HCT116 (cell line): ENCODE measurements around the gene NCAN. TPM values are rescaled to one million over a fixed set of nuclear protein-coding genes. Genes with fewer than 3 reads are reported as not detected.

Experiments used
- ATAC-seq: fragments of 200-7000 bp; cut with Tn5 transposase; 2 replicates; pipeline ENCODE4 v1.9.1; 2020; ENCODE audit warnings: mild to moderate bottlenecking, moderate library complexity
- BruUV-seq: library from RNA; stranded (reverse); fragments of 400-500 nt; replicated peaks from 2 replicates; lab custom pipeline; 2021; lab: Mats Ljungman, UMichigan
- CTCF ChIA-PET: fragments of 300-600 bp; sonication (Branson Sonifier 250); formaldehyde crosslinking; loops from one replicate; lab custom pipeline; 2021; ENCODE audit warnings: antibody characterized with exemption; lab: Charles Lee
- POLR2A ChIA-PET: fragments of 300-600, 350-600 bp; sonication (Branson Sonifier 250); formaldehyde crosslinking; loops from one replicate; lab custom pipeline; 2021; ENCODE audit warnings: antibody characterized with exemption; lab: Charles Lee
- RAD21 ChIA-PET, 2 experiments: fragments of 300-600 bp; sonication (Branson Sonifier 250); formaldehyde crosslinking; loops; one replicate each; lab custom pipeline; 2023; ENCODE audit warnings: low total read pairs in 2 of 2; ENCODE audit not compliant: uncharacterized antibody in 2 of 2, unreplicated experiment in 2 of 2, low non-redundant PET in 1 of 2; lab: Charles Lee
- DNase-seq: peaks from one replicate; pipeline ENCODE4 v3.0.0-alpha.2; 2010; ENCODE audit warnings: low read depth, low spot score
- H2AFZ ChIP-seq: fragments of 200-600 bp; shearing (Covaris generic), sonication (generic); 2 replicates; pipeline ENCODE4 v1.6.1; 2017; ENCODE audit warnings: low read depth, mixed run types, mixed read lengths, antibody characterized with exemption, low read length; ENCODE audit not compliant: poor library complexity, severe bottlenecking
- H3K27ac ChIP-seq: 2 replicates; pipeline ENCODE4 v1.5.1; 2012; ENCODE audit warnings: low read depth, low read length
- H3K27me3 ChIP-seq: fragments of 200-600 bp; sonication (generic); 2 replicates; pipeline ENCODE4 v1.6.1; 2016; ENCODE audit warnings: mixed run types, low read length, mixed read lengths; ENCODE audit not compliant: insufficient read depth
- H3K36me3 ChIP-seq, 2 experiments: fragments of 200-500 bp in 1 of 2; fragments of 200-600 bp in 1 of 2; sonication (Bioruptor generic) in 1 of 2; sonication (generic) in 1 of 2; 2 replicates each; pipeline versions ENCODE4 v1.5.1 to v1.6.1; 2014 to 2016; ENCODE audit warnings: low read length in 2 of 2, inconsistent platforms in 1 of 2, mixed read lengths in 1 of 2, mixed run types in 1 of 2; ENCODE audit not compliant: insufficient read depth in 2 of 2, control insufficient read depth in 1 of 2
- H3K4me1 ChIP-seq, 2 experiments: fragments of 200-600 bp in 1 of 2; sonication (generic) in 1 of 2; 2 replicates each; pipeline versions ENCODE4 v1.5.1 to v1.6.1; 2012 to 2017; ENCODE audit warnings: low read length in 2 of 2, inconsistent platforms in 1 of 2, mild to moderate bottlenecking in 1 of 2, mixed read lengths in 1 of 2, mixed run types in 1 of 2, moderate library complexity in 1 of 2; ENCODE audit not compliant: insufficient read depth in 2 of 2, control insufficient read depth in 1 of 2
- H3K4me2 ChIP-seq: fragments of 200-600 bp; sonication (generic); 2 replicates; pipeline ENCODE4 v1.6.1; 2017; ENCODE audit warnings: mixed run types, low read length, mixed read lengths
- H3K4me3 ChIP-seq, 2 experiments: fragments of 200-600 bp in 1 of 2; sonication (generic) in 1 of 2; replicated peaks in 1 of 2; 2 replicates each; pipeline ENCODE4 v1.5.1; 2011 to 2016; ENCODE audit warnings: low read length in 2 of 2, control low read depth in 1 of 2, low read depth in 1 of 2, mild to moderate bottlenecking in 1 of 2, mixed read lengths in 1 of 2, mixed run types in 1 of 2
- H3K79me2 ChIP-seq: fragments of 200-600 bp; sonication (generic); 2 replicates; pipeline ENCODE4 v1.6.1; 2017; ENCODE audit warnings: mild to moderate bottlenecking, mixed run types, low read length, moderate library complexity, mixed read lengths; ENCODE audit not compliant: insufficient read depth
- H3K9ac ChIP-seq: fragments of 200-600 bp; sonication (generic); 2 replicates; pipeline ENCODE4 v1.6.1; 2016; ENCODE audit warnings: low read length, mixed read lengths
- H3K9me2 ChIP-seq: fragments of 200-600 bp; sonication (generic), shearing (Covaris generic); 2 replicates; pipeline ENCODE4 v1.6.1; 2017; ENCODE audit warnings: mixed run types, mild to moderate bottlenecking, moderate library complexity; ENCODE audit not compliant: insufficient read depth
- H3K9me3 ChIP-seq, 2 experiments: fragments of 200-500 bp in 1 of 2; fragments of 200-600 bp in 1 of 2; sonication (Bioruptor generic) in 1 of 2; sonication (generic) in 1 of 2; 2 replicates each; pipeline ENCODE4 v1.6.1; 2014 to 2017; ENCODE audit warnings: low read length in 2 of 2, mixed read lengths in 2 of 2, inconsistent platforms in 1 of 2, low read depth in 1 of 2, mild to moderate bottlenecking in 1 of 2, mixed run types in 1 of 2, moderate library complexity in 1 of 2; ENCODE audit not compliant: control insufficient read depth in 1 of 2, insufficient read depth in 1 of 2
- H4K20me1 ChIP-seq: fragments of 200-600 bp; sonication (generic), shearing (Covaris generic); 2 replicates; pipeline ENCODE4 v1.6.1; 2017; ENCODE audit warnings: mixed run types, mild to moderate bottlenecking, moderate library complexity; ENCODE audit not compliant: insufficient read depth
- CEBPB ChIP-seq: IDR thresholded peaks from 2 replicates; pipeline ENCODE4 v1.6.1; 2012; ENCODE audit warnings: low read depth
- CTCF ChIP-seq, 3 experiments: fragments of 200-600 bp in 1 of 3; sonication (generic) in 1 of 3; IDR thresholded peaks in 2 of 3; conservative IDR thresholded peaks in 1 of 3; 2 replicates each; pipeline ENCODE4 v1.5.1; 2012 to 2017; ENCODE audit warnings: low read depth in 2 of 3, low read length in 2 of 3, antibody characterized with exemption in 1 of 3, borderline replicate concordance in 1 of 3, control low read depth in 1 of 3, mild to moderate bottlenecking in 1 of 3, mixed read lengths in 1 of 3, mixed run types in 1 of 3, moderate library complexity in 1 of 3; ENCODE audit not compliant: insufficient read depth in 1 of 3
- EGR1 ChIP-seq: IDR thresholded peaks from 2 replicates; pipeline ENCODE4 v1.6.1; 2012; ENCODE audit warnings: low read depth
- FOSL1 ChIP-seq: IDR thresholded peaks from 2 replicates; pipeline ENCODE4 v1.6.1; 2012; ENCODE audit warnings: low read depth
- POLR2A ChIP-seq: IDR thresholded peaks from 2 replicates; pipeline ENCODE4 v1.7.0; 2011; ENCODE audit warnings: borderline replicate concordance; ENCODE audit not compliant: insufficient read depth, insufficient read length; ENCODE audit errors: extremely low read depth
- POLR2AphosphoS5 ChIP-seq: IDR thresholded peaks from 2 replicates; pipeline ENCODE4 v1.6.1; 2011; ENCODE audit warnings: mild to moderate bottlenecking, low read depth, low read length, moderate library complexity
- ZBTB33 ChIP-seq: IDR thresholded peaks from 2 replicates; pipeline ENCODE4 v1.6.1; 2011; ENCODE audit warnings: mild to moderate bottlenecking, low read length, moderate library complexity; ENCODE audit not compliant: insufficient replicate concordance; ENCODE audit errors: extremely low read depth
- ZFX ChIP-seq: fragments of 450-650 bp; IDR thresholded peaks from 2 replicates; pipeline ENCODE4 v1.6.1; 2017
- ZNF274 ChIP-seq: fragments of 200-500 bp; sonication (Bioruptor generic); IDR thresholded peaks from 2 replicates; pipeline ENCODE4 v1.6.1; 2014; ENCODE audit warnings: mild to moderate bottlenecking, low read depth, low read length, inconsistent platforms
- intact Hi-C: fragments of 100-400 bp; cut with micrococcal nuclease; formaldehyde crosslinking; loops from 2 replicates; pipeline ENCODE4 v1.10.0; 2022
- total RNA-seq: library from RNA; stranded (reverse); gene quantifications from one replicate; pipeline ENCODE4 v1.2.1, GENCODE V29; 2021; ENCODE audit not compliant: unreplicated experiment
- TF ChIP-seq, protein P1 (sequence below): IDR thresholded peaks from 2 replicates; pipeline ENCODE4 v1.6.1; 2012; ENCODE audit warnings: low read depth

NCAN gene
- total RNA-seq, 1 experiment from 2014 or later: 0.07 TPM

GRCh38 chr19:19227217-19227616 lies 15.5 kb downstream of the NCAN start:
- Histone ChIP-seq H3K4me3 (no peak overlapping the region), H3K9me3 (peaks cover 0 to 3% of the 10 kb centered on the region in 2 experiments; a peak in 1 of 4 replicates), H3K36me3 (no peaks in the 10 kb centered on the region), H3K4me2 (no peak overlapping the region), H3K4me1 (peaks cover 9 to 14% of the 10 kb centered on the region in 2 experiments), H3K9me2 (no peaks in the 10 kb centered on the region), H3K27me3 (peaks cover 6% of the 10 kb centered on the region; the same call in 1 of the 2 replicates), H3K9ac (no peak overlapping the region), H4K20me1 (no peaks in the 10 kb centered on the region), H2AFZ (no peak overlapping the region), H3K79me2 (no peaks in the 10 kb centered on the region), H3K27ac (no peak overlapping the region; the same call in 1 of the 2 replicates)
- TF ChIP-seq, protein P1, sequence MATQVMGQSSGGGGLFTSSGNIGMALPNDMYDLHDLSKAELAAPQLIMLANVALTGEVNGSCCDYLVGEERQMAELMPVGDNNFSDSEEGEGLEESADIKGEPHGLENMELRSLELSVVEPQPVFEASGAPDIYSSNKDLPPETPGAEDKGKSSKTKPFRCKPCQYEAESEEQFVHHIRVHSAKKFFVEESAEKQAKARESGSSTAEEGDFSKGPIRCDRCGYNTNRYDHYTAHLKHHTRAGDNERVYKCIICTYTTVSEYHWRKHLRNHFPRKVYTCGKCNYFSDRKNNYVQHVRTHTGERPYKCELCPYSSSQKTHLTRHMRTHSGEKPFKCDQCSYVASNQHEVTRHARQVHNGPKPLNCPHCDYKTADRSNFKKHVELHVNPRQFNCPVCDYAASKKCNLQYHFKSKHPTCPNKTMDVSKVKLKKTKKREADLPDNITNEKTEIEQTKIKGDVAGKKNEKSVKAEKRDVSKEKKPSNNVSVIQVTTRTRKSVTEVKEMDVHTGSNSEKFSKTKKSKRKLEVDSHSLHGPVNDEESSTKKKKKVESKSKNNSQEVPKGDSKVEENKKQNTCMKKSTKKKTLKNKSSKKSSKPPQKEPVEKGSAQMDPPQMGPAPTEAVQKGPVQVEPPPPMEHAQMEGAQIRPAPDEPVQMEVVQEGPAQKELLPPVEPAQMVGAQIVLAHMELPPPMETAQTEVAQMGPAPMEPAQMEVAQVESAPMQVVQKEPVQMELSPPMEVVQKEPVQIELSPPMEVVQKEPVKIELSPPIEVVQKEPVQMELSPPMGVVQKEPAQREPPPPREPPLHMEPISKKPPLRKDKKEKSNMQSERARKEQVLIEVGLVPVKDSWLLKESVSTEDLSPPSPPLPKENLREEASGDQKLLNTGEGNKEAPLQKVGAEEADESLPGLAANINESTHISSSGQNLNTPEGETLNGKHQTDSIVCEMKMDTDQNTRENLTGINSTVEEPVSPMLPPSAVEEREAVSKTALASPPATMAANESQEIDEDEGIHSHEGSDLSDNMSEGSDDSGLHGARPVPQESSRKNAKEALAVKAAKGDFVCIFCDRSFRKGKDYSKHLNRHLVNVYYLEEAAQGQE: no peak
- TF ChIP-seq ZFX (no peak), POLR2A (no peak), POLR2AphosphoS5 (no peak), EGR1 (no peak), FOSL1 (no peak), CEBPB (no peak), ZNF274 (no peak), ZBTB33 (no peak), CTCF (IDR thresholded peaks at IDR 0.05 in 2 of 3, conservative IDR thresholded peaks at IDR 0.05 in 1 of 3; ENCODE audit: borderline replicate concordance in 1 of 3, insufficient read depth in 1 of 3, low read depth in 2 of 3, low read length in 2 of 3) (no peak)
- ChIA-PET CTCF (no interaction called here), POLR2A (no interaction called here), RAD21 (no interaction called here)
- no peak for ATAC-seq
- intact Hi-C loops: no loop called here
- no TSS peak for BruUV-seq
- no peak for DNase-seq
